AG09309 (cell line): ENCODE measurements around the gene ME1.
A peak's percentile ranks its signal among the peaks of the same experiment; 100 is the strongest.

Experiments used
- DNase-seq: peaks from one replicate; pipeline ENCODE4 v3.0.0-alpha.2; 2010; ENCODE audit warnings: low read depth
- H3K4me3 ChIP-seq: 2 replicates; pipeline ENCODE4 v1.5.1; 2011; ENCODE audit warnings: mild to moderate bottlenecking, low read depth, low read length, moderate library complexity; ENCODE audit not compliant: control insufficient read depth
- TF ChIP-seq, protein P1 (sequence below): IDR thresholded peaks from 2 replicates; pipeline ENCODE4 v1.5.1; 2011; ENCODE audit warnings: mild to moderate bottlenecking, low read depth, low read length, inconsistent platforms; ENCODE audit not compliant: insufficient read depth, control insufficient read depth; ENCODE audit errors: missing control alignments

Gene ME1

GRCh38 chr6:83215131-83216047 is 215.5 kb downstream of the ME1 start:
- TF ChIP-seq, protein P1, sequence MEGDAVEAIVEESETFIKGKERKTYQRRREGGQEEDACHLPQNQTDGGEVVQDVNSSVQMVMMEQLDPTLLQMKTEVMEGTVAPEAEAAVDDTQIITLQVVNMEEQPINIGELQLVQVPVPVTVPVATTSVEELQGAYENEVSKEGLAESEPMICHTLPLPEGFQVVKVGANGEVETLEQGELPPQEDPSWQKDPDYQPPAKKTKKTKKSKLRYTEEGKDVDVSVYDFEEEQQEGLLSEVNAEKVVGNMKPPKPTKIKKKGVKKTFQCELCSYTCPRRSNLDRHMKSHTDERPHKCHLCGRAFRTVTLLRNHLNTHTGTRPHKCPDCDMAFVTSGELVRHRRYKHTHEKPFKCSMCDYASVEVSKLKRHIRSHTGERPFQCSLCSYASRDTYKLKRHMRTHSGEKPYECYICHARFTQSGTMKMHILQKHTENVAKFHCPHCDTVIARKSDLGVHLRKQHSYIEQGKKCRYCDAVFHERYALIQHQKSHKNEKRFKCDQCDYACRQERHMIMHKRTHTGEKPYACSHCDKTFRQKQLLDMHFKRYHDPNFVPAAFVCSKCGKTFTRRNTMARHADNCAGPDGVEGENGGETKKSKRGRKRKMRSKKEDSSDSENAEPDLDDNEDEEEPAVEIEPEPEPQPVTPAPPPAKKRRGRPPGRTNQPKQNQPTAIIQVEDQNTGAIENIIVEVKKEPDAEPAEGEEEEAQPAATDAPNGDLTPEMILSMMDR, result peak; percentile 93
- no peak overlapping the region for H3K4me3 ChIP-seq
- peak; percentile 50 for DNase-seq

DNA sequence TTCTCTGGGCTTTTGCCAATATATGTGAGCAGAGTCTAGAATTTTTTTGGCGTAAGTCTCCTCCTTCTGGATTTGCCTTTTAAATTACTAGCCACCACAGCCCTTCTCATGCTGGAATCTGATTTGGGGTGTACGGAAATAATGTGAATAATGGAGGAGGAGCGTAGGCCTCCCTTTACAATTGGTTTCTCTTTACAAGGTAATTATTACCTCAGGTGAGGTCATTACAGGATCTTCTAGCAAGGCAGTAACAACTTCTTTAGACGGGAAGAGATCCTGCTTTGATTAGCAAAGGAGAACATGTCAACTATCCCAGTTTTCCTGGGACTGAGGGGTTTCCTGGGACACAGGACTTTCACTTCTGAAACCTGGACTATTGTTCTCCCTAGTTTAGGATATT is 228.8 kb downstream of the ME1 start:
- no peak for DNase-seq
- TF ChIP-seq, protein P1, result no peak
- H3K4me3 ChIP-seq, result no peak overlapping the region

DNA sequence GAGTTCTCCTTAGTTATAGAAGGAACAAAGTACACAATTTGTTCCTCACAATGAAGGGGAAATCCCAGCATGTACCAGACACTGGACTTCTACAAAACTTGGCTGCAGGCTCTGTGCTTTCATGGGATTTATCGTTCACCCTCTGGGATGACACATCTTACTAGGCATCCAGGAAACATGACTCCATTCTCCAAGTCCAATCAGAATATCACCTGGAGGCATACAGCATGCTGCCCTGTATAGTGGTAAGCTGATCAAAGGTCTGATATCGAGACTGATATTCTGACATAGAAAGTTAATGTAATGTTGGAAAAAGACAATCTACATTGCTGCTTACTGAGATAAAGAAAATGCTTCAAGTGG is 231.0 kb downstream of the ME1 start:
- DNase-seq, result no peak
- TF ChIP-seq, protein P1, result no peak
- H3K4me3 ChIP-seq, result no peak overlapping the region

DNA sequence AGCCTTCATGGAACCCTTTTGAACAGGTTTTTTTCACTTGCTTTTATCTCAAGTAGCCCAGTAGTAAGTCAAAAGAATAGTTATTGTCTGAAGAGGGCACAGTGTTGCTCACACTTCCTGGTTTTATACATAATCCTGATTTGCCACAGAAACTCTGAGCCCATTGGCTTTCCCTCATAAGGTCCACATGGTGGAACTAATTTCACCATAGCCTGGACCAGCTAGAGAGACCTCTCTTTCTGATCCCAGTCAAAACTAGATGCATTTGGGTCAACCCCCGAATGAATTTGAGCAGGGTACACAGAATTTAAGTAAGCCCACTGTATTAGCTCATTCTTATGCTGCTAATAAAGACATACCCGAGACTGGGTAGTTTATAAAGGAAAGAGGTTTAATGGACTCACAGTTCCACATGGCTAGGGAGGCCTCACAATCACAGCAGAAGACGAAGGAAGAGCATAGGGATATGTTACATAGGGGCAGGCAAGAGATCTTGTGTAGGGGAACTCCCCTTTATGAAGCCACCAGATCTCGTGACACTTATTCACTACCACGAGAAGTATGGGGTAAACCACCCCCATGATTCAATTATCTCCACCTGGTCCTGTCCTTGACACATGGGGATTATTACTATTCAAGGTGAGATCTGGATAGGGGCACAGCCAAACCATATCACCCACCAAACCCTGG is 231.5 kb downstream of the ME1 start:
- TF ChIP-seq, protein P1, result no peak
- H3K4me3 ChIP-seq, result no peak overlapping the region
- no peak for DNase-seq

DNA sequence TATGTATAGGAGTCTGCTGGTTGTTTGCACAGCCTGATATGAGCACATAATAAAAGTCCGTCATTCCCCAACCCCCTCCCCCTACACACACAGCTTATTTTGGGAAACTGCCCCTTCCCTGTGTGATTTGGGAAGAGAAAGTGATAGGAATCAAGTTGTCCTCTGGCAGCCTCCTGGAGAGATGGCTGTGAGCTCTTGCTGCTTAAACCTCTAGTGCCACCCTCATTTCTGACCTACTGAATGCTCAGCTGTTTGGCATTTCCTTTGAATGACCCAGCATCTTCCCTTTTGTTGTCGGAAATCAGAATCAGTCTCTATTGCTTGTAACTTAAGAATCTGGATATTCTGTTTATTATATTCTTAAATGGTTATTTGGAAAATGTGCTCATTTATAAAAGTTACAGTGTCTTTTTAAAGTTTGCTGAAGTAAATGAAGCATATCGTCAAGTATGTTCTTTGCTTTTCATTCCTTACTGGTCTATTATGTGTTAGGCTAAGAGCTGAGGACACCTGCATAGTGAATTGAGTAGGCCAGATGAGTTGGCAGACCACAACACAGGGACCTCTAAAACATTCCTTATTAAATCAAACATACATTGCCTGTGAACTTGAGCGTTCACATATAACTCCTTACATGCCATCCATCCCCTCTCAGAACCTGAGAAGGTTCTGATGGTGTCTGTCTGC is 232.2 kb downstream of the ME1 start:
- no peak for DNase-seq
- TF ChIP-seq, protein P1, result no peak
- no peak overlapping the region for H3K4me3 ChIP-seq

- peak overlapping the region; percentile 88 for H3K4me3 ChIP-seq
- no peak for DNase-seq
- TF ChIP-seq, protein P1, result no peak
Measured at GRCh38 chr6:83193747-83194566, 236.9 kb downstream of the ME1 start.
